OCI-LY3 (cell line): Measurements from ENCODE around the gene SFRP2.

Experiments used
- H2AFZ ChIP-seq: fragments of 200-600, 300-600 bp; shearing (Covaris generic); 2 replicates; pipeline ENCODE4 v1.6.0; 2014; ENCODE audit warnings: antibody characterized with exemption, low read depth, low read length
- H3K27ac ChIP-seq: fragments of 200-600, 300-600 bp; sonication (generic); 2 replicates; pipeline ENCODE4 v1.5.1; 2014; ENCODE audit warnings: mild to moderate bottlenecking, low read length, moderate library complexity, mixed read lengths
- H3K27me3 ChIP-seq: fragments of 200-600, 300-600 bp; sonication (generic); 2 replicates; pipeline ENCODE4 v1.6.1; 2014; ENCODE audit warnings: low read depth, low read length, mixed read lengths
- H3K36me3 ChIP-seq: fragments of 200-600, 300-600 bp; sonication (generic); replicated peaks from 2 replicates; pipeline ENCODE3; 2014; ENCODE audit warnings: low read depth, low read length, mixed read lengths
- H3K4me1 ChIP-seq: fragments of 300-600, 200-600 bp; sonication (generic); 2 replicates; pipeline ENCODE4 v1.6.1; 2014; ENCODE audit warnings: low read length, mixed read lengths
- H3K4me2 ChIP-seq: fragments of 200-600, 300-600 bp; sonication (generic); 2 replicates; pipeline ENCODE4 v1.6.1; 2014; ENCODE audit warnings: low read length, mixed read lengths
- H3K4me3 ChIP-seq: fragments of 300-600, 200-600 bp; sonication (generic); 2 replicates; pipeline ENCODE4 v1.5.1; 2014; ENCODE audit warnings: antibody characterized with exemption, mild to moderate bottlenecking, low read length, moderate library complexity
- H3K79me2 ChIP-seq: fragments of 300-600, 200-600 bp; shearing (Covaris generic); 2 replicates; pipeline ENCODE4 v1.6.1; 2014; ENCODE audit warnings: mild to moderate bottlenecking, low read length, mixed read lengths
- H3K9ac ChIP-seq: fragments of 300-600, 200-600 bp; shearing (Covaris generic); 2 replicates; pipeline ENCODE4 v1.6.0; 2014; ENCODE audit warnings: mild to moderate bottlenecking, low read length, moderate library complexity
- H3K9me3 ChIP-seq: fragments of 200-600, 300-600 bp; shearing (Covaris generic); 2 replicates; pipeline ENCODE4 v1.6.1; 2014; ENCODE audit warnings: low read length, mixed read lengths; ENCODE audit not compliant: insufficient read depth
- H4K20me1 ChIP-seq: fragments of 200-600, 300-600 bp; sonication (generic); 2 replicates; pipeline ENCODE4 v1.6.1; 2016; ENCODE audit warnings: low read length, mixed read lengths; ENCODE audit not compliant: insufficient read depth
- CTCF ChIP-seq: fragments of 200-600, 300-600 bp; sonication (generic); IDR thresholded peaks from 2 replicates; pipeline ENCODE4 v1.5.1; 2014; ENCODE audit warnings: antibody characterized with exemption, low read length, low read depth
- EZH2phosphoT487 ChIP-seq: fragments of 200-600 bp; shearing (Covaris generic); IDR thresholded peaks from 2 replicates; pipeline ENCODE4 v1.6.1; 2018; ENCODE audit warnings: antibody characterized with exemption, mixed run types, low read depth

The SFRP2 gene

GRCh38 chr4:153788413-153789276 is at the start of gene SFRP2:
Gene SFRP2 (minus strand): TSS chr4:153789083. CDS start chr4:153788835, 248 bp downstream.
- Histone ChIP-seq H3K9me3 (no peaks in the 10 kb centered on the region), H3K4me2 (no peak within 1 kb of the TSS), H3K9ac (no peak within 1 kb of the TSS), H3K36me3 (no peaks in the 10 kb centered on the region), H4K20me1 (no peaks in the 10 kb centered on the region), H3K27me3 (no peaks in the 10 kb centered on the region), H3K79me2 (no peaks in the 10 kb centered on the region), H3K4me1 (no peaks in the 10 kb centered on the region), H2AFZ (no peak within 1 kb of the TSS), H3K27ac (no peak within 1 kb of the TSS), H3K4me3 (no peak within 1 kb of the TSS)
- no peak for TF ChIP-seq CTCF
- TF ChIP-seq EZH2phosphoT487 = no peak

GRCh38 chr4:153838564-153838963 is 49.7 kb upstream of the SFRP2 start:
- H3K36me3 ChIP-seq = no peaks in the 10 kb centered on the region
- H3K4me2 ChIP-seq = no peak overlapping the region
- H3K9ac ChIP-seq = no peak overlapping the region
- H3K79me2 ChIP-seq = no peaks in the 10 kb centered on the region
- H4K20me1 ChIP-seq = no peaks in the 10 kb centered on the region
- H2AFZ ChIP-seq = no peak overlapping the region
- no peaks in the 10 kb centered on the region for H3K9me3 ChIP-seq
- H3K4me1 ChIP-seq = no peaks in the 10 kb centered on the region
- no peak overlapping the region for H3K27ac ChIP-seq
- H3K4me3 ChIP-seq = no peak overlapping the region
- no peaks in the 10 kb centered on the region for H3K27me3 ChIP-seq
- TF ChIP-seq EZH2phosphoT487 (no peak), CTCF (no peak)

- H4K20me1 ChIP-seq = no peaks in the 10 kb centered on the region
- H3K36me3 ChIP-seq = no peaks in the 10 kb centered on the region
- H3K4me3 ChIP-seq = no peak overlapping the region
- no peak overlapping the region for H2AFZ ChIP-seq
- no peak overlapping the region for H3K4me2 ChIP-seq
- H3K27ac ChIP-seq = no peak overlapping the region
- no peaks in the 10 kb centered on the region for H3K79me2 ChIP-seq
- no peaks in the 10 kb centered on the region for H3K4me1 ChIP-seq
- no peak overlapping the region for H3K9ac ChIP-seq
- TF ChIP-seq EZH2phosphoT487 (no peak), CTCF (no peak)
- no peaks in the 10 kb centered on the region for H3K9me3 ChIP-seq
- H3K27me3 ChIP-seq = 0 out of 2 replicates have a peak, but pooled peaks cover 3% of the 10 kb centered on the region
These were observed 46.0 kb upstream of the SFRP2 start for GRCh38 chr4:153834901-153835300.

- Histone ChIP-seq H3K4me3 (no peak overlapping the region), H3K79me2 (no peaks in the 10 kb centered on the region), H3K4me1 (no peaks in the 10 kb centered on the region), H3K27me3 (0 out of 2 replicates have a peak, but pooled peaks cover 3% of the 10 kb centered on the region), H3K36me3 (no peaks in the 10 kb centered on the region), H3K9ac (no peak overlapping the region), H3K9me3 (no peaks in the 10 kb centered on the region), H3K27ac (no peak overlapping the region), H3K4me2 (no peak overlapping the region), H4K20me1 (no peaks in the 10 kb centered on the region), H2AFZ (no peak overlapping the region)
- no peak for TF ChIP-seq EZH2phosphoT487
- no peak for TF ChIP-seq CTCF
These were observed 43.9 kb upstream of the SFRP2 start for GRCh38 chr4:153832720-153833287.
